HepG2 (cell line): ENCODE results near the gene CYP4F22. TPM values are rescaled to one million over a fixed set of nuclear protein-coding genes. Genes with fewer than 3 reads are reported as not detected.
A peak's percentile ranks its signal among the peaks of the same experiment; 100 is the strongest.

ENCODE experiments used
- KLF15 ChIP-seq: sonication (generic); formaldehyde crosslinking; IDR thresholded peaks from 2 replicates; pipeline ENCODE4 v1.8.1; 2023; ENCODE audit warnings: borderline replicate concordance, mild to moderate bottlenecking, inconsistent platforms, missing genetic modification reagents, mixed read lengths
- MATR3 ChIP-seq: sonication (generic); formaldehyde crosslinking; IDR thresholded peaks from 2 replicates; pipeline ENCODE4 v1.4.0; 2020; ENCODE audit warnings: missing genetic modification reagents
- MLLT10 ChIP-seq: sonication (generic); formaldehyde crosslinking; IDR thresholded peaks from 2 replicates; pipeline ENCODE4 v1.4.0; 2020; ENCODE audit warnings: missing genetic modification reagents
- MTERF4 ChIP-seq: sonication (generic); formaldehyde crosslinking; IDR thresholded peaks from 2 replicates; pipeline ENCODE4 v1.8.0; 2023; ENCODE audit warnings: mild to moderate bottlenecking, missing genetic modification reagents
- PHF21A ChIP-seq: sonication (generic); formaldehyde crosslinking; IDR thresholded peaks from 2 replicates; pipeline ENCODE4 v1.5.0; 2020; ENCODE audit warnings: mild to moderate bottlenecking, missing genetic modification reagents
- PLRG1 ChIP-seq: fragments of 450-650 bp; conservative IDR thresholded peaks from 2 replicates; pipeline ENCODE4 v1.6.1; 2016
- SMC3 ChIP-seq: IDR thresholded peaks from 2 replicates; pipeline ENCODE4 v1.6.1; 2011; ENCODE audit warnings: low read length, improper control_type of control experiment
- THAP11 ChIP-seq: IDR thresholded peaks from 2 replicates; pipeline ENCODE4 v1.6.1; 2016; ENCODE audit warnings: missing biosample characterization, missing genetic modification reagents
- ZFP36 ChIP-seq: fragments of 150-350 bp; IDR thresholded peaks from 2 replicates; pipeline ENCODE4 v1.6.1; 2018; ENCODE audit warnings: borderline replicate concordance, low read length, low read depth; ENCODE audit not compliant: partially characterized antibody
- ZNF276 ChIP-seq: sonication (generic); formaldehyde crosslinking; IDR thresholded peaks from 2 replicates; pipeline ENCODE4 v1.4.0; 2020; ENCODE audit warnings: mild to moderate bottlenecking, low read depth, missing genetic modification reagents
- ZNF318 ChIP-seq: sonication (generic); formaldehyde crosslinking; IDR thresholded peaks from 2 replicates; pipeline ENCODE4 v1.4.0; 2020; ENCODE audit warnings: mild to moderate bottlenecking, missing genetic modification reagents
- ZNF530 ChIP-seq: sonication (generic); formaldehyde crosslinking; IDR thresholded peaks from 2 replicates; pipeline ENCODE4 v1.5.0; 2020; ENCODE audit warnings: low read depth, mild to moderate bottlenecking, missing genetic modification reagents
- ZNF609 ChIP-seq: sonication (generic); formaldehyde crosslinking; IDR thresholded peaks from 2 replicates; pipeline ENCODE4 v1.4.0; 2020; ENCODE audit warnings: mild to moderate bottlenecking, missing genetic modification reagents, borderline replicate concordance
- ZNF720 ChIP-seq: sonication (generic); formaldehyde crosslinking; IDR thresholded peaks from 2 replicates; pipeline ENCODE4 v1.4.0; 2020; ENCODE audit warnings: missing genetic modification reagents
- polyA plus RNA-seq, 8 experiments: library from polyadenylated mRNA; depleted of rRNA in 3 of 8; stranded (reverse) in 7 of 8; unstranded in 1 of 8; fragments of >200 nt; fragmentation: Illumina TruSeq in 4 of 8; extraction: Trizol in 4 of 8; gene quantifications; 2 replicates each; pipeline versions ENCODE4 v1.2.1 to v1.2.3, GENCODE V29; 2011 to 2016; ENCODE audit warnings: low read depth in 4 of 8, missing spikeins in 1 of 8, mixed read lengths in 1 of 8; ENCODE audit not compliant: insufficient read depth in 1 of 8
- total RNA-seq, 5 experiments: library from RNA; depleted of rRNA; stranded (reverse); fragments of >200 nt; fragmentation: Illumina TruSeq; extraction: Trizol; gene quantifications; 2 replicates each; pipeline ENCODE4 v1.2.3, GENCODE V29; 2016; ENCODE audit warnings: low read depth in 1 of 5

Gene CYP4F22
- total and polyA plus RNA-seq, 2 of the 13 experiments (the other 11 are each of a cell fraction or from before 2014, with no cell fraction given): 0.05 TPM; not detected in 1

- TF ChIP-seq ZNF609 (CRISPR knock-in tag) (no peak), ZNF318 (no peak), KLF15 (CRISPR knock-in tag) (no peak), MTERF4 (CRISPR knock-in tag) (0 out of 2 replicates have a peak, but pooled peaks have one; percentile 36), PHF21A (no peak; the same call in 1 of the 2 replicates), PLRG1 (no peak), MATR3 (CRISPR knock-in tag) (no peak), SMC3 (peak; percentile 57; the same call in 1 of the 2 replicates), MLLT10 (CRISPR knock-in tag) (no peak), ZNF530 (CRISPR knock-in tag) (no peak), ZFP36 (no peak), THAP11 (CRISPR knock-in tag) (0 out of 2 replicates have a peak, but pooled peaks have one; percentile 34), ZNF720 (CRISPR knock-in tag) (no peak), ZNF276 (CRISPR knock-in tag) (no peak)
These were observed 76.3 kb downstream of the CYP4F22 start (continued) for GRCh38 chr19:15584541-15585115.
